Thyroid gland (tissue), 4 donors: ENCODE data around the gene PRKCE. TPM values are rescaled to one million over a fixed set of nuclear protein-coding genes. Genes with fewer than 3 reads are reported as not detected.
A peak's percentile ranks its signal among the peaks of the same experiment; 100 is the strongest.

Source experiments
- DNase-seq, 2 donors: peaks; one replicate each; pipeline ENCODE4 v3.0.0-alpha.2; 2019
- H3K27ac ChIP-seq, 3 donors: fragments of 200-600 bp; sonication (generic); 1 replicate in 2 of 3; 2 replicates in 1 of 3; pipeline ENCODE4 v1.5.1; 2016 to 2019; ENCODE audit warnings: mild to moderate bottlenecking in 1 of 3, moderate library complexity in 1 of 3
- H3K27me3 ChIP-seq: fragments of 200-600 bp; sonication (generic); one replicate; pipeline ENCODE4 v1.5.1; 2019
- H3K36me3 ChIP-seq, 2 donors: fragments of 200-600 bp; sonication (generic); one replicate each; pipeline ENCODE4 v1.5.1; 2016 to 2019
- H3K4me1 ChIP-seq, 2 donors: fragments of 200-600 bp; sonication (generic); one replicate each; pipeline ENCODE4 v1.5.1; 2017 to 2019
- H3K4me3 ChIP-seq, 3 donors: fragments of 200-600 bp; sonication (generic); replicated peaks in 1 of 3; 1 replicate in 2 of 3; 2 replicates in 1 of 3; pipeline ENCODE4 v1.5.1; 2016; ENCODE audit warnings: mild to moderate bottlenecking in 1 of 3
- H3K9me3 ChIP-seq: fragments of 200-600 bp; sonication (generic); one replicate; pipeline ENCODE4 v1.5.1; 2017
- POLR2A ChIP-seq, 2 donors: fragments of 450-650 bp; IDR thresholded peaks; one replicate each; pipeline ENCODE4 v1.6.1; 2017; ENCODE audit warnings: antibody characterized with exemption in 2 of 2, mild to moderate bottlenecking in 2 of 2, moderate library complexity in 1 of 2
- WGBS, 2 donors: methylation state at CpG; one replicate each; pipeline ENCODE4 v1.1.5; 2017; 5-methylcytosine and 5-hydroxymethylcytosine counted together
- intact Hi-C: fragments of 100-400 bp; cut with DNase I; formaldehyde crosslinking; loops from one replicate; pipeline ENCODE4 v1.15.1; 2023
- total RNA-seq, 4 donors: library from RNA; depleted of rRNA; stranded (reverse); fragments of >200 nt; gene quantifications; one replicate each; pipeline ENCODE4 v1.2.3, GENCODE V29; 2016
- TF ChIP-seq, protein P1 (sequence below), 6 experiments: fragments of 200-600 bp in 3 of 6; fragments of 450-650 bp in 3 of 6; sonication (generic) in 3 of 6; IDR thresholded peaks; one replicate each; pipeline ENCODE4 v1.5.1; 2016 to 2019; ENCODE audit warnings: antibody characterized with exemption in 6 of 6, mild to moderate bottlenecking in 2 of 6, inconsistent platforms in 1 of 6, moderate library complexity in 1 of 6

The PRKCE gene
- total RNA-seq, 4 donors from 2014 or later = 8.4 to 35.3 (median 15.2) TPM

DNA sequence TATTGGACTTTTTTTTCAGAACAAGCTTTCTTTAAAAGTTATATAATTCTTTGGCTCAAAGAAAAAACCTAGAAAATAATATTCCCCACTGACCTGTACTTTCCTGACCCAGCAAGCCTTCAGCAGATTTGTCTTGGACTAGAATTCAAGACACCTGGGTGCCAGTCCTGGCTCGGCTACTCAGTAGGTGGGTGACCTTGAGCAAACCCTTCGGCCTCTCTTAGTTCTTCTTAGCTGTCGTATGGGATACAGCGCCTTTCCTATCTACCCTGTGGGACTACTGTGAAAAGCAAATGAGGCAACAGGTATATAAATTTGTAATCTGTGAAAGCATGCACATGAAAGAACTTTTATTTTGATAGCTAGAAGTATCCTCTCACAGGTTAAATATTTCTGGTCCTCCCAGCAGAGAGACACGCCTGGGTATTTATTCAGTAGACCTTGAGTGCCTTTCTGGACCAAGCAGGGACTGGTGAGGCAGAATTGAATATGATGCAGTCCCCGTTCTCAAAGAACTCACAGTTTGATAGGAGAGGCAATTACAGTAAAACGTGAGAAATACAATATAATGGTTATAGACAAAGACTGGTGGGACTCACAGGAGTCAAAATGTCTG is 576.3 kb downstream of the PRKCE start:
- DNase-seq = no peak
- H3K4me3 ChIP-seq = no peak overlapping the region
- no peaks in the 10 kb centered on the region for H3K27me3 ChIP-seq
- H3K9me3 ChIP-seq = no peaks in the 10 kb centered on the region
- 71 to 72% methylated on average over 7 of the region's 7 CpGs for WGBS, 2 donors
- no peak overlapping the region for H3K27ac ChIP-seq
- no peak for TF ChIP-seq POLR2A (IDR thresholded peaks at IDR 0.05)
- TF ChIP-seq, protein P1, sequence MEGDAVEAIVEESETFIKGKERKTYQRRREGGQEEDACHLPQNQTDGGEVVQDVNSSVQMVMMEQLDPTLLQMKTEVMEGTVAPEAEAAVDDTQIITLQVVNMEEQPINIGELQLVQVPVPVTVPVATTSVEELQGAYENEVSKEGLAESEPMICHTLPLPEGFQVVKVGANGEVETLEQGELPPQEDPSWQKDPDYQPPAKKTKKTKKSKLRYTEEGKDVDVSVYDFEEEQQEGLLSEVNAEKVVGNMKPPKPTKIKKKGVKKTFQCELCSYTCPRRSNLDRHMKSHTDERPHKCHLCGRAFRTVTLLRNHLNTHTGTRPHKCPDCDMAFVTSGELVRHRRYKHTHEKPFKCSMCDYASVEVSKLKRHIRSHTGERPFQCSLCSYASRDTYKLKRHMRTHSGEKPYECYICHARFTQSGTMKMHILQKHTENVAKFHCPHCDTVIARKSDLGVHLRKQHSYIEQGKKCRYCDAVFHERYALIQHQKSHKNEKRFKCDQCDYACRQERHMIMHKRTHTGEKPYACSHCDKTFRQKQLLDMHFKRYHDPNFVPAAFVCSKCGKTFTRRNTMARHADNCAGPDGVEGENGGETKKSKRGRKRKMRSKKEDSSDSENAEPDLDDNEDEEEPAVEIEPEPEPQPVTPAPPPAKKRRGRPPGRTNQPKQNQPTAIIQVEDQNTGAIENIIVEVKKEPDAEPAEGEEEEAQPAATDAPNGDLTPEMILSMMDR (IDR thresholded peaks at IDR 0.05) = no peak
- no peaks in the 10 kb centered on the region for H3K36me3 ChIP-seq
- peaks cover 0 to 9% of the 10 kb centered on the region in 2 donors for H3K4me1 ChIP-seq
- intact Hi-C loops = no loop called here

DNA sequence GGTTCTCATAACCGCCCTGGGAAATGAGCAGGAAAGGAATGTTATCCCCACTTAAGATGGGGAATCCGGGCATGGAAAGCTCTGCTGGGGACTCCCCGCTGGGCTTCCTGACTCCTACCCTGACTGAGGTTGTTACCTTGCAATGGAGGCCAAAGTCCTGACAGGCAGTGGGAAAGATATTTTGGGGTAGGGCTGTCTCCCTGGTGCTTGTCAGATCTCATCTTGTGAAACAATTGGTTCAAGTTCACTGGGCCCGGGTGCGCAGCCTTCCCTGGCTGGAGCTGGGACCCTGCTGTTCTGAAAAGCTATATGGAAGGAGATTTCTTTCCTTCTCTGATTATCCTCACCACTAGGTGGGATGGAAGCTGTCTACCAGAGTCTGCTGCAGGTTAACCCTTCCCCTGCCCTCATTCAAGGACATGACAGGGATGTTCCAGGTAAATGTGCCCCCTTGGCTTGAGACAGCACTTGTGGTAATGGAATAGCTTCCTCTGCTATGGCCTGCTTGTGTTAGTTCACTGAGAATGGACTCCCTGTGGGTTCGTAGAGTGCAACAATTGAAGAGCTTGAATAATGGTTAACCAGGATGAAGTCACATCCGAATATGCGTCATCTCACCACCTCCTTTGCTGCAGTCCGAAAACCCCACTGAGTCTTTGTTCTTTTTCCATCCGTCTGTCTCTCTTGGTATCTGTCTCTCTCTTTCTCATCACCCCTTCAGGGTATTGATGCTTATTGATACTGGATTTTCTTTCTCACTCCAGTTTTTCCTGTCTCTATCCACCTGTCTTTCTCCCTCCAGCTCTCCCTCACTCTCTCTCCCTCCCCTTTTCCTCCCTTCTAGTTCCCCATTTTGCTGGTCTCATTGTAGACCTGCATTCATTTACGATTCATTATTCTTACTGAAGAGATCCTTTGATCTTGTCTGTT is 577.9 kb downstream of the PRKCE start:
- Histone ChIP-seq H3K27me3 (no peaks in the 10 kb centered on the region), H3K9me3 (no peaks in the 10 kb centered on the region), H3K4me1 (peaks cover 0 to 9% of the 10 kb centered on the region in 2 donors), H3K4me3 (no peak overlapping the region), H3K27ac (no peak overlapping the region), H3K36me3 (no peaks in the 10 kb centered on the region)
- no peak for TF ChIP-seq POLR2A (IDR thresholded peaks at IDR 0.05)
- TF ChIP-seq, protein P1 (IDR thresholded peaks at IDR 0.05) = no peak
- WGBS, 2 donors = 77 to 78% methylated on average over 11 of the region's 11 CpGs
- intact Hi-C loops = no loop called here
- no peak for DNase-seq

DNA sequence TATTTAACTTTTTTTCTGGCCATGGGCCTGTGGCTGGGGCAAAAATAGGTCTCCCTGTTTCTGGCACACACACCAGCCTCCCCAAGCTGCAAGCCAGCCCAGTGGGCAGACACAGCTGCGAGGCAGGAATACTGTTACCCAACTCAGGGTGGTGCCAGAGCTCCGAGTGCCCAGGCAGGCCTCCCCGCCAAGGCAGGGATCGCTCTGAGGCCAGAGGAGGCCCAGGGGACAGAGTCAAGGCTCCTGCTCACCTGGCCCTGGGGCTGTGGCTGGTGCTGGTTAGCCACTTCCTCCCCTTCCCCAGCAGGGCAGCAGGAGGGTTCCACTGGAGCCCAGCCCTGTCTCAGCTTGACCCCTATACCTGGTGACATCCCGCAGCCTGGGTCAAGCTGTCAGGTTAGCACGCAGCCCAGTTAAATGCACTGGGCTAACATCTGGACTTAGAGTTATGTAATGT is 578.7 kb downstream of the PRKCE start:
- TF ChIP-seq POLR2A (IDR thresholded peaks at IDR 0.05) = no peak
- TF ChIP-seq, protein P1 (IDR thresholded peaks at IDR 0.05) = no peak
- no peak for DNase-seq

DNA sequence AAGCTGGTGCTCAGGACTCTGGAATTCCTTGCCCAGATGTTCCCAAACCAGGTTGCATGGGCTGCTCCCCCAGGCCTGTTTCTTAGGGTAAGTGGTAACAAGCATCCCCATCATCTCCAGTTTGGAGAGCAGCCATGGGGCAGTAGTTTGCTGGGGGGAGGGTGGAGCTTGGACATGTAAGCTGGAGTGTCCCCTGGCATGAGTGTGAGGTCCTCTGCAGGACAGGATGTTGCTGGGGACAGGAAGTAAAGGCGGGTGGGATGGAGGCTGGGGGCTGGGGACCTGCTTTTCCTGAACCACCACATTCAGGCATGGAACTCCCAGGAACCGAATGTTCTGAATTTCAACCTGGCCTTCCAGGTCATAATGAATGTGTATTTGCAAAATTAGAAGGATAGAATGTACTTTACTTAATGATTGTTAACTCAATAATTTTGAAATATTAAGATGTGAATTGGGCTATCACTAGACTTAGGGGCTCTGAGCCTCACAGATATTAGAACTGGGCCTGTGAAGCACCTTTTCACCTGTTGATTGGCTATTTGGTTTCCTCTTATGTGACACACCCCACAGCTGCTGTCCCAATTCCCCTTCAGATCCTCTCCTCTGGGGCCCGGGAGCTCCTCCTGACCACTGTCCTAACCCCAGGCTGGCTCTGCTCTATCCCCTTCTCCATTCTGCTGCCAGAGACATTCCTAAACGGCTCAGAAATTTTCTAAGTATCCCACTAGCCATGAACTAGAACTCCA is 579.4 kb downstream of the PRKCE start:
- no peak overlapping the region for H3K27ac ChIP-seq
- no peaks in the 10 kb centered on the region for H3K36me3 ChIP-seq
- TF ChIP-seq POLR2A (IDR thresholded peaks at IDR 0.05) = no peak
- TF ChIP-seq, protein P1 (IDR thresholded peaks at IDR 0.05) = no peak
- peaks cover 0 to 9% of the 10 kb centered on the region in 2 donors for H3K4me1 ChIP-seq
- H3K9me3 ChIP-seq = no peaks in the 10 kb centered on the region
- intact Hi-C loops = no loop called here
- peak in 1 of 2 donors; percentile 5 for DNase-seq
- 69 to 70% methylated on average over 4 of the region's 4 CpGs for WGBS, 2 donors
- no peaks in the 10 kb centered on the region for H3K27me3 ChIP-seq
- H3K4me3 ChIP-seq = no peak overlapping the region

More for the DNA sequence above, 578.7 kb downstream of the PRKCE start:
- intact Hi-C loops = no loop called here
- 88 to 90% methylated on average over 4 of the region's 6 CpGs for WGBS, 2 donors
- no peaks in the 10 kb centered on the region for H3K27me3 ChIP-seq
- no peaks in the 10 kb centered on the region for H3K9me3 ChIP-seq
- H3K27ac ChIP-seq = no peak overlapping the region
- no peak overlapping the region for H3K4me3 ChIP-seq
- H3K4me1 ChIP-seq = peaks cover 0 to 9% of the 10 kb centered on the region in 2 donors
- H3K36me3 ChIP-seq = no peaks in the 10 kb centered on the region
